Ishikawa (cell line): ENCODE data around the gene TTC3.

Experiments
- EGR1 ChIP-seq: IDR thresholded peaks from 2 replicates; pipeline ENCODE4 v1.6.1; 2012
- EP300 ChIP-seq: IDR thresholded peaks from 2 replicates; pipeline ENCODE4 v1.6.1; 2012; ENCODE audit warnings: borderline replicate concordance
- RAD21 ChIP-seq: IDR thresholded peaks from 2 replicates; pipeline ENCODE4 v1.6.1; 2012; ENCODE audit warnings: low read depth
- TAF1 ChIP-seq: IDR thresholded peaks from 2 replicates; pipeline ENCODE4 v1.6.1; 2012; ENCODE audit warnings: low read depth, mild to moderate bottlenecking
- TCF12 ChIP-seq: IDR thresholded peaks from 2 replicates; pipeline ENCODE4 v1.6.1; 2012; ENCODE audit warnings: low read depth
- YY1 ChIP-seq: IDR thresholded peaks from 2 replicates; pipeline ENCODE4 v1.6.1; 2012; ENCODE audit warnings: low read depth
- ZBTB7A ChIP-seq: IDR thresholded peaks from 2 replicates; pipeline ENCODE4 v1.6.1; 2012; ENCODE audit warnings: low read depth
- TF ChIP-seq, protein P1 (sequence below): IDR thresholded peaks from 2 replicates; pipeline ENCODE4 v1.6.1; 2012; ENCODE audit warnings: low read depth, mild to moderate bottlenecking

DNA sequence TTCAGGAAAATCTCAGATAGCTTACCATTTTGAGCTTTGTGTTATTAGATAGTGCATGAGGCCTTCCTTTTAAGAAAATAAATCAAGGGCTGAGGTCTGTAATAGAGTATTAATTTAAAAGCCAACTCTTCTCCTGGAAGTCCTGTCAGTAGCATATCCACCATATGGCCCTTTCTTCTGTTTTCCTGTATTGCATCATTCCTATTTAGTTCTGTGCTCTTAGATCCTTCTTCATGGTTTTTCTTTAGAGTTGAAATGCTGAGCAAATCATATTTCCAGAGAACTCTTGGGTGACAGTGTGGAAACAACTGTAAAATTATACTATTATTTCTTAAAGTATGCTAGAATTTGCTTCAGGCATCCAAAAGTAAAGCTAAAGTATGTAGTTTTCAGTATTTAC is 91.7 kb downstream of the TTC3 start:
- TF ChIP-seq, protein P1, sequence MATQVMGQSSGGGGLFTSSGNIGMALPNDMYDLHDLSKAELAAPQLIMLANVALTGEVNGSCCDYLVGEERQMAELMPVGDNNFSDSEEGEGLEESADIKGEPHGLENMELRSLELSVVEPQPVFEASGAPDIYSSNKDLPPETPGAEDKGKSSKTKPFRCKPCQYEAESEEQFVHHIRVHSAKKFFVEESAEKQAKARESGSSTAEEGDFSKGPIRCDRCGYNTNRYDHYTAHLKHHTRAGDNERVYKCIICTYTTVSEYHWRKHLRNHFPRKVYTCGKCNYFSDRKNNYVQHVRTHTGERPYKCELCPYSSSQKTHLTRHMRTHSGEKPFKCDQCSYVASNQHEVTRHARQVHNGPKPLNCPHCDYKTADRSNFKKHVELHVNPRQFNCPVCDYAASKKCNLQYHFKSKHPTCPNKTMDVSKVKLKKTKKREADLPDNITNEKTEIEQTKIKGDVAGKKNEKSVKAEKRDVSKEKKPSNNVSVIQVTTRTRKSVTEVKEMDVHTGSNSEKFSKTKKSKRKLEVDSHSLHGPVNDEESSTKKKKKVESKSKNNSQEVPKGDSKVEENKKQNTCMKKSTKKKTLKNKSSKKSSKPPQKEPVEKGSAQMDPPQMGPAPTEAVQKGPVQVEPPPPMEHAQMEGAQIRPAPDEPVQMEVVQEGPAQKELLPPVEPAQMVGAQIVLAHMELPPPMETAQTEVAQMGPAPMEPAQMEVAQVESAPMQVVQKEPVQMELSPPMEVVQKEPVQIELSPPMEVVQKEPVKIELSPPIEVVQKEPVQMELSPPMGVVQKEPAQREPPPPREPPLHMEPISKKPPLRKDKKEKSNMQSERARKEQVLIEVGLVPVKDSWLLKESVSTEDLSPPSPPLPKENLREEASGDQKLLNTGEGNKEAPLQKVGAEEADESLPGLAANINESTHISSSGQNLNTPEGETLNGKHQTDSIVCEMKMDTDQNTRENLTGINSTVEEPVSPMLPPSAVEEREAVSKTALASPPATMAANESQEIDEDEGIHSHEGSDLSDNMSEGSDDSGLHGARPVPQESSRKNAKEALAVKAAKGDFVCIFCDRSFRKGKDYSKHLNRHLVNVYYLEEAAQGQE = no peak
- no peak for TF ChIP-seq ZBTB7A
- TF ChIP-seq YY1 = no peak
- TF ChIP-seq TAF1 = no peak
- TF ChIP-seq EP300 = no peak
- TF ChIP-seq EGR1 = no peak
- no peak for TF ChIP-seq RAD21
- no peak for TF ChIP-seq TCF12
